Ovary (tissue), 9 donors: ENCODE data around the gene VGLL1. TPM values are rescaled to one million over a fixed set of nuclear protein-coding genes. Genes with fewer than 3 reads are reported as not detected.

Experiments used
- DNase-seq, 5 donors: peaks; one replicate each; pipeline ENCODE4 v3.0.0-alpha.2; 2019 to 2020
- H3K27ac ChIP-seq, 2 donors: fragments of 200-600 bp; one replicate each; pipeline versions ENCODE4 v1.5.1 to v1.8.0; 2019 to 2022
- H3K27me3 ChIP-seq: fragments of 200-600 bp; one replicate; pipeline ENCODE4 v1.8.0; 2022
- H3K36me3 ChIP-seq: fragments of 200-600 bp; sonication (generic); one replicate; pipeline ENCODE4 v1.5.1; 2019
- H3K4me1 ChIP-seq: one replicate; pipeline ENCODE4 v1.8.1; 2013; ENCODE audit warnings: mild to moderate bottlenecking, moderate library complexity; ENCODE audit not compliant: insufficient read depth
- H3K4me3 ChIP-seq: fragments of 200-600 bp; sonication (generic); one replicate; pipeline ENCODE4 v1.5.1; 2017
- H3K9me3 ChIP-seq, 2 donors: fragments of 200-600 bp in 1 of 2; sonication (generic) in 1 of 2; one replicate each; pipeline versions ENCODE4 v1.5.1 to v1.8.1; 2013 to 2019; ENCODE audit warnings: mild to moderate bottlenecking in 1 of 2, moderate library complexity in 1 of 2
- CTCF ChIP-seq, 3 donors: fragments of 450-650 bp in 2 of 3; fragments of 200-600 bp in 1 of 3; IDR thresholded peaks; one replicate each; pipeline versions ENCODE4 v1.5.1 to v1.8.0; 2016 to 2022; ENCODE audit warnings: antibody characterized with exemption in 3 of 3, mild to moderate bottlenecking in 1 of 3
- EP300 ChIP-seq: sonication (generic); formaldehyde crosslinking; IDR thresholded peaks from one replicate; pipeline ENCODE4 v1.6.1; 2017; ENCODE audit warnings: antibody characterized with exemption
- POLR2A ChIP-seq: fragments of 450-650 bp; IDR thresholded peaks from one replicate; pipeline ENCODE4 v1.6.1; 2017; ENCODE audit warnings: antibody characterized with exemption, mild to moderate bottlenecking, moderate library complexity
- WGBS, 3 donors: extraction: QIAGEN DNeasy Blood & Tissue Kit in 1 of 3; methylation state at CpG; one replicate each; pipeline versions ENCODE4 v1.1.5 to v1.1.7; 2013 to 2017; 5-methylcytosine and 5-hydroxymethylcytosine counted together
- intact Hi-C, 4 donors: fragments of 100-400 bp; cut with DNase I; formaldehyde crosslinking; loops; one replicate each; pipeline versions ENCODE4 v1.11.0 to v1.15.1; 2022 to 2023
- polyA plus RNA-seq, 2 donors: library from polyadenylated mRNA; stranded (reverse); fragments of 200-250 nt in 1 of 2; fragments of 350-450 nt in 1 of 2; fragmentation: Illumina TruSeq in 1 of 2; extraction: RNeasy Lipid Tissue Mini Kit (QIAGEN cat#74804) in 1 of 2; gene quantifications; one replicate each; pipeline ENCODE4 v1.2.3, GENCODE V29; 2013 to 2014
- total RNA-seq, 7 donors: library from RNA; depleted of rRNA in 2 of 7; stranded (reverse); fragments of >200 nt in 2 of 7; fragmentation: NEBNext Ultra II Directional in 3 of 7; extraction: Animal tissue kit (Norgen Biotek cat#: 25700) in 3 of 7; gene quantifications; one replicate each; pipeline versions ENCODE4 v1.1.0 to v1.2.4, GENCODE V29; 2016 to 2023
- donor health status: DM: no; HTN: no; CAD: no; lungs with moderate emphysema.
- donor health status: DM: no; HTN: no; CAD: no.
- donor health status: Bipolar disorder and iron deficiency.
- donor health status: DM: yes; HTN: yes; CAD: no.
- donor health status: DM: no; HTN: no; CAD: no.
- donor health status: DM: yes; HTN: yes; CAD: no.

The VGLL1 gene
- total and polyA plus RNA-seq, 9 donors: 0.36 to 1.6 (median 0.92) TPM; not detected in 6

- DNase-seq: no peak
- H3K27ac ChIP-seq: no peak overlapping the region
- intact Hi-C loops: no loop called here
- H3K9me3 ChIP-seq: no peaks in the 10 kb centered on the region
- TF ChIP-seq EP300: no peak
- TF ChIP-seq CTCF (IDR thresholded peaks at IDR 0.05): no peak
- no peak for TF ChIP-seq POLR2A
- H3K4me3 ChIP-seq: no peak overlapping the region
- H3K4me1 ChIP-seq: no peaks in the 10 kb centered on the region
- H3K27me3 ChIP-seq: no peaks in the 10 kb centered on the region
- no peaks in the 10 kb centered on the region for H3K36me3 ChIP-seq
These were observed 48.3 kb downstream of the VGLL1 start for GRCh38 chrX:136580316-136580715.

- intact Hi-C loops: no loop called here
- no peak for DNase-seq
These were observed 50.6 kb downstream of the VGLL1 start for GRCh38 chrX:136582624-136583023.

GRCh38 chrX:136584545-136584944 lies 52.5 kb downstream of the VGLL1 start:
- Histone ChIP-seq H3K4me1 (no peaks in the 10 kb centered on the region), H3K27ac (no peak overlapping the region), H3K9me3 (no peaks in the 10 kb centered on the region), H3K36me3 (no peaks in the 10 kb centered on the region), H3K27me3 (no peaks in the 10 kb centered on the region), H3K4me3 (no peak overlapping the region)
- intact Hi-C loops: no loop called here
- no peak for DNase-seq
- TF ChIP-seq POLR2A (no peak), CTCF (IDR thresholded peaks at IDR 0.05) (no peak), EP300 (no peak)
- 48 to 58% (median 55%) methylated on average over 4 of the region's 4 CpGs for WGBS, 3 donors

More at GRCh38 chrX:136582624-136583023, 50.6 kb downstream of the VGLL1 start:
- Histone ChIP-seq H3K4me1 (no peaks in the 10 kb centered on the region), H3K4me3 (no peak overlapping the region), H3K27ac (no peak overlapping the region), H3K36me3 (no peaks in the 10 kb centered on the region), H3K9me3 (no peaks in the 10 kb centered on the region), H3K27me3 (no peaks in the 10 kb centered on the region)
- 56 to 61% (median 56%) methylated on average over 3 of the region's 3 CpGs for WGBS, 3 donors
- no peak for TF ChIP-seq EP300
- TF ChIP-seq POLR2A: no peak
- TF ChIP-seq CTCF (IDR thresholded peaks at IDR 0.05): no peak

- Histone ChIP-seq H3K9me3 (no peaks in the 10 kb centered on the region), H3K36me3 (no peaks in the 10 kb centered on the region), H3K27ac (no peak overlapping the region), H3K27me3 (no peaks in the 10 kb centered on the region), H3K4me3 (no peak overlapping the region), H3K4me1 (no peaks in the 10 kb centered on the region)
- intact Hi-C loops: no loop called here
- TF ChIP-seq EP300: no peak
- TF ChIP-seq POLR2A: no peak
- TF ChIP-seq CTCF (IDR thresholded peaks at IDR 0.05): no peak
- no peak for DNase-seq
- WGBS, 3 donors: 56 to 61% (median 57%) methylated on average over 5 of the region's 5 CpGs
These were observed 53.2 kb downstream of the VGLL1 start for GRCh38 chrX:136585262-136585661.

GRCh38 chrX:136585960-136586359 lies 53.9 kb downstream of the VGLL1 start:
- no peak for TF ChIP-seq EP300
- no peak for TF ChIP-seq POLR2A
- no peak for TF ChIP-seq CTCF (IDR thresholded peaks at IDR 0.05)
- no peaks in the 10 kb centered on the region for H3K4me1 ChIP-seq
- DNase-seq: no peak
- H3K27me3 ChIP-seq: no peaks in the 10 kb centered on the region
- H3K36me3 ChIP-seq: no peaks in the 10 kb centered on the region
- H3K4me3 ChIP-seq: no peak overlapping the region
- H3K9me3 ChIP-seq: no peaks in the 10 kb centered on the region
- WGBS, 3 donors: 49 to 55% (median 51%) methylated on average over 3 of the region's 3 CpGs
- intact Hi-C loops: no loop called here
- no peak overlapping the region for H3K27ac ChIP-seq
